Activated CD8-positive, alpha-beta memory T cell treated with anti-CD3 and anti-CD28 coated beads, Interleukin-2, amount 10 ng/mL, durations not matched to agents 7 days and 5 days (primary cell): Measurements from ENCODE around the gene CDK14. TPM values are rescaled to one million over a fixed set of nuclear protein-coding genes. Genes with fewer than 3 reads are reported as not detected.

Source experiments
- ATAC-seq: fragments of 150-1000 bp; cut with Tn5 transposase; one replicate; pipeline ENCODE4 v1.10.0; 2021; ENCODE audit warnings: moderate library complexity
- CTCF ChIA-PET: fragments of 350-600 bp; sonication (Branson Sonifier 250); formaldehyde crosslinking; loops from one replicate; lab custom pipeline; 2021; ENCODE audit warnings: antibody characterized with exemption; lab: Charles Lee
- DNase-seq: peaks from one replicate; pipeline ENCODE4 v3.0.0-alpha.2; 2020
- H3K27ac Mint-ChIP-seq: one replicate; pipeline ENCODE4 v1.8.0; 2021; ENCODE audit warnings: mild to moderate bottlenecking, mixed read lengths
- H3K27me3 Mint-ChIP-seq: one replicate; pipeline ENCODE4 v1.8.0; 2021; ENCODE audit warnings: mixed read lengths
- H3K36me3 Mint-ChIP-seq: one replicate; pipeline ENCODE4 v1.8.0; 2021; ENCODE audit warnings: mild to moderate bottlenecking, mixed read lengths
- H3K4me1 Mint-ChIP-seq: one replicate; pipeline ENCODE4 v1.8.0; 2021; ENCODE audit warnings: mixed read lengths
- H3K4me3 Mint-ChIP-seq: one replicate; pipeline ENCODE4 v1.8.0; 2021; ENCODE audit warnings: mild to moderate bottlenecking, moderate library complexity, mixed read lengths
- H3K9me3 Mint-ChIP-seq: one replicate; pipeline ENCODE4 v1.8.0; 2022; ENCODE audit warnings: low read depth, mixed read lengths
- total RNA-seq, 2 experiments: library from RNA; stranded (reverse); gene quantifications; one replicate each; pipeline ENCODE4 v1.2.3, GENCODE V29; 2021

Gene CDK14
- total RNA-seq, 2 experiments from 2014 or later = 0.20 to 0.23 TPM

- no peaks in the 10 kb centered on the region for H3K27me3 Mint-ChIP-seq
- no peak for ATAC-seq
Observed at GRCh38 chr7:90858546-90858945, 262.4 kb downstream of the CDK14 start.

GRCh38 chr7:90859521-90859920, 263.4 kb downstream of the CDK14 start:
- no peaks in the 10 kb centered on the region for H3K9me3 Mint-ChIP-seq
- ATAC-seq (no peak), DNase-seq (no peak)
- H3K4me3 Mint-ChIP-seq = no peak overlapping the region
- H3K27me3 Mint-ChIP-seq = no peaks in the 10 kb centered on the region
- H3K4me1 Mint-ChIP-seq = no peaks in the 10 kb centered on the region
- CTCF ChIA-PET = no interaction called here
- H3K36me3 Mint-ChIP-seq = no peaks in the 10 kb centered on the region
- no peak overlapping the region for H3K27ac Mint-ChIP-seq

More at GRCh38 chr7:90858546-90858945, 262.4 kb downstream of the CDK14 start:
- Mint-ChIP-seq H3K27ac (no peak overlapping the region), H3K4me1 (no peaks in the 10 kb centered on the region), H3K36me3 (no peaks in the 10 kb centered on the region), H3K4me3 (no peak overlapping the region), H3K9me3 (no peaks in the 10 kb centered on the region)
- CTCF ChIA-PET = no interaction called here
- DNase-seq = no peak

- Mint-ChIP-seq H3K9me3 (no peaks in the 10 kb centered on the region), H3K27me3 (no peaks in the 10 kb centered on the region), H3K27ac (no peak overlapping the region), H3K36me3 (no peaks in the 10 kb centered on the region), H3K4me3 (no peak overlapping the region), H3K4me1 (no peaks in the 10 kb centered on the region)
- DNase-seq (no peak), ATAC-seq (no peak)
- CTCF ChIA-PET = no interaction called here
Observed at GRCh38 chr7:90864088-90864487, 268.0 kb downstream of the CDK14 start.

- no peaks in the 10 kb centered on the region for H3K27me3 Mint-ChIP-seq
Observed at GRCh38 chr7:90869335-90869734, 273.2 kb downstream of the CDK14 start.

GRCh38 chr7:90876701-90877100, 280.6 kb downstream of the CDK14 start:
- Mint-ChIP-seq H3K27ac (no peak overlapping the region), H3K4me1 (no peaks in the 10 kb centered on the region), H3K9me3 (peaks cover 6% of the 10 kb centered on the region), H3K4me3 (no peak overlapping the region), H3K27me3 (no peaks in the 10 kb centered on the region), H3K36me3 (no peaks in the 10 kb centered on the region)
- no peak for ATAC-seq
- no peak for DNase-seq
- CTCF ChIA-PET = no interaction called here

More at GRCh38 chr7:90869335-90869734, 273.2 kb downstream of the CDK14 start:
- DNase-seq (no peak), ATAC-seq (no peak)
- Mint-ChIP-seq H3K27ac (no peak overlapping the region), H3K4me1 (no peaks in the 10 kb centered on the region), H3K4me3 (no peak overlapping the region), H3K9me3 (no peaks in the 10 kb centered on the region), H3K36me3 (no peaks in the 10 kb centered on the region)
- CTCF ChIA-PET = no interaction called here

- no peaks in the 10 kb centered on the region for H3K4me1 Mint-ChIP-seq
- H3K36me3 Mint-ChIP-seq = no peaks in the 10 kb centered on the region
- H3K9me3 Mint-ChIP-seq = peaks cover 6% of the 10 kb centered on the region
- H3K4me3 Mint-ChIP-seq = no peak overlapping the region
- no peak overlapping the region for H3K27ac Mint-ChIP-seq
- H3K27me3 Mint-ChIP-seq = no peaks in the 10 kb centered on the region
- DNase-seq = no peak
- no peak for ATAC-seq
- CTCF ChIA-PET = no interaction called here
Observed at GRCh38 chr7:90877201-90877600, 281.1 kb downstream of the CDK14 start.

- Mint-ChIP-seq H3K4me3 (no peak overlapping the region), H3K4me1 (no peaks in the 10 kb centered on the region), H3K27ac (no peak overlapping the region), H3K27me3 (no peaks in the 10 kb centered on the region), H3K36me3 (no peaks in the 10 kb centered on the region), H3K9me3 (peaks cover 4% of the 10 kb centered on the region)
- CTCF ChIA-PET = no interaction called here
- ATAC-seq (no peak), DNase-seq (no peak)
Observed at GRCh38 chr7:90879924-90880323, 283.8 kb downstream of the CDK14 start.

GRCh38 chr7:90886416-90886815, 290.3 kb downstream of the CDK14 start:
- Mint-ChIP-seq H3K27ac (no peak overlapping the region), H3K36me3 (no peaks in the 10 kb centered on the region), H3K4me3 (no peak overlapping the region), H3K9me3 (peaks cover 4% of the 10 kb centered on the region), H3K4me1 (no peaks in the 10 kb centered on the region), H3K27me3 (no peaks in the 10 kb centered on the region)
- DNase-seq (no peak), ATAC-seq (no peak)
- CTCF ChIA-PET = no interaction called here

- H3K27me3 Mint-ChIP-seq = no peaks in the 10 kb centered on the region
- ATAC-seq = no peak
Observed at GRCh38 chr7:90889210-90889609, 293.1 kb downstream of the CDK14 start.

GRCh38 chr7:90889644-90890043, 293.5 kb downstream of the CDK14 start:
- no peak for DNase-seq
- H3K27ac Mint-ChIP-seq = no peak overlapping the region
- CTCF ChIA-PET = no interaction called here
- H3K4me1 Mint-ChIP-seq = no peaks in the 10 kb centered on the region
- peaks cover 4% of the 10 kb centered on the region for H3K9me3 Mint-ChIP-seq
- H3K27me3 Mint-ChIP-seq = no peaks in the 10 kb centered on the region
- H3K4me3 Mint-ChIP-seq = no peak overlapping the region
- ATAC-seq = no peak
- H3K36me3 Mint-ChIP-seq = no peaks in the 10 kb centered on the region

More at GRCh38 chr7:90889210-90889609, 293.1 kb downstream of the CDK14 start:
- H3K36me3 Mint-ChIP-seq = no peaks in the 10 kb centered on the region
- H3K27ac Mint-ChIP-seq = no peak overlapping the region
- no peak overlapping the region for H3K4me3 Mint-ChIP-seq
- no peaks in the 10 kb centered on the region for H3K4me1 Mint-ChIP-seq
- DNase-seq = no peak
- CTCF ChIA-PET = no interaction called here
- peaks cover 4% of the 10 kb centered on the region for H3K9me3 Mint-ChIP-seq

GRCh38 chr7:90891529-90891928, 295.4 kb downstream of the CDK14 start:
- DNase-seq = no peak
- CTCF ChIA-PET = interaction anchor here (1.1 kb wide), 1 partner anchor 46 kb away, joined by 3 read pairs; no protein-coding TSS in a partner anchor
- Mint-ChIP-seq H3K36me3 (no peaks in the 10 kb centered on the region), H3K27ac (no peak overlapping the region), H3K4me1 (no peaks in the 10 kb centered on the region), H3K27me3 (no peaks in the 10 kb centered on the region), H3K4me3 (no peak overlapping the region), H3K9me3 (peaks cover 4% of the 10 kb centered on the region)
- no peak for ATAC-seq

GRCh38 chr7:90892213-90892612, 296.1 kb downstream of the CDK14 start:
- CTCF ChIA-PET = no interaction called here
- Mint-ChIP-seq H3K9me3 (peaks cover 4% of the 10 kb centered on the region), H3K4me1 (no peaks in the 10 kb centered on the region), H3K4me3 (no peak overlapping the region), H3K36me3 (no peaks in the 10 kb centered on the region), H3K27me3 (no peaks in the 10 kb centered on the region), H3K27ac (no peak overlapping the region)
- ATAC-seq = no peak
- DNase-seq = no peak

- CTCF ChIA-PET = no interaction called here
- Mint-ChIP-seq H3K27ac (no peak overlapping the region), H3K36me3 (no peaks in the 10 kb centered on the region), H3K4me3 (no peak overlapping the region), H3K27me3 (no peaks in the 10 kb centered on the region), H3K4me1 (no peaks in the 10 kb centered on the region), H3K9me3 (no peaks in the 10 kb centered on the region)
- ATAC-seq = no peak
- DNase-seq = no peak
Observed at GRCh38 chr7:90894122-90894521, 298.0 kb downstream of the CDK14 start.

GRCh38 chr7:90896458-90896857, 300.3 kb downstream of the CDK14 start:
- H3K9me3 Mint-ChIP-seq = no peaks in the 10 kb centered on the region
- H3K4me3 Mint-ChIP-seq = no peak overlapping the region
- no peaks in the 10 kb centered on the region for H3K36me3 Mint-ChIP-seq
- no peak overlapping the region for H3K27ac Mint-ChIP-seq
- CTCF ChIA-PET = no interaction called here
- no peak for DNase-seq
- ATAC-seq = no peak
- no peaks in the 10 kb centered on the region for H3K4me1 Mint-ChIP-seq
- no peaks in the 10 kb centered on the region for H3K27me3 Mint-ChIP-seq

- no peaks in the 10 kb centered on the region for H3K9me3 Mint-ChIP-seq
Observed at GRCh38 chr7:90897961-90898469, 301.9 kb downstream of the CDK14 start.

More at GRCh38 chr7:90897961-90898469, 301.9 kb downstream of the CDK14 start:
- DNase-seq = no peak
- no peak for ATAC-seq
- Mint-ChIP-seq H3K27me3 (no peaks in the 10 kb centered on the region), H3K4me1 (no peaks in the 10 kb centered on the region), H3K36me3 (no peaks in the 10 kb centered on the region), H3K4me3 (no peak overlapping the region), H3K27ac (no peak overlapping the region)
- CTCF ChIA-PET = no interaction called here
